H9 (cell line): ENCODE data around the gene CCT7. TPM values are rescaled to one million over a fixed set of nuclear protein-coding genes. Genes with fewer than 3 reads are reported as not detected.

Experiments used
- DNase-seq: peaks from one replicate; pipeline ENCODE4 v3.0.0-alpha.2; 2017
- H2AFZ ChIP-seq: one replicate; pipeline ENCODE4 v1.6.1; 2013; ENCODE audit warnings: mild to moderate bottlenecking, low read length, control low read depth, moderate library complexity
- H2AK5ac ChIP-seq: 2 replicates; pipeline ENCODE4 v1.6.1; 2013; ENCODE audit warnings: low read length, control low read depth, mixed read lengths; ENCODE audit not compliant: insufficient read length
- H2BK120ac ChIP-seq: one replicate; pipeline ENCODE4 v1.6.1; 2013; ENCODE audit warnings: low read depth, mild to moderate bottlenecking, low read length, control low read depth, inconsistent platforms; ENCODE audit not compliant: poor library complexity, severe bottlenecking
- H2BK12ac ChIP-seq: 2 replicates; pipeline ENCODE4 v1.6.1; 2013; ENCODE audit warnings: low read length, control low read depth, mixed read lengths, low read depth; ENCODE audit not compliant: insufficient read length
- H2BK15ac ChIP-seq: 2 replicates; pipeline ENCODE4 v1.6.1; 2013; ENCODE audit warnings: low read depth, low read length, control low read depth
- H2BK20ac ChIP-seq: one replicate; pipeline ENCODE4 v1.6.1; 2013; ENCODE audit warnings: low read depth, mild to moderate bottlenecking, low read length, control low read depth, inconsistent platforms; ENCODE audit not compliant: poor library complexity, severe bottlenecking
- H2BK5ac ChIP-seq: 2 replicates; pipeline ENCODE4 v1.6.1; 2013; ENCODE audit warnings: low read length, control low read depth, mixed read lengths; ENCODE audit not compliant: insufficient read length
- H3K14ac ChIP-seq: 2 replicates; pipeline ENCODE4 v1.6.1; 2013; ENCODE audit warnings: low read length, control low read depth; ENCODE audit not compliant: insufficient read depth
- H3K18ac ChIP-seq: 2 replicates; pipeline ENCODE4 v1.6.1; 2013; ENCODE audit warnings: low read depth, mild to moderate bottlenecking, mixed read lengths, low read length, control low read depth; ENCODE audit not compliant: insufficient read length
- H3K23ac ChIP-seq: 2 replicates; pipeline ENCODE4 v1.6.1; 2013; ENCODE audit warnings: low read length, control low read depth, mixed read lengths, low read depth; ENCODE audit not compliant: insufficient read length
- H3K23me2 ChIP-seq: 2 replicates; pipeline ENCODE4 v1.6.1; 2013; ENCODE audit warnings: low read depth, mild to moderate bottlenecking, mixed read lengths, low read length, control low read depth; ENCODE audit not compliant: insufficient read length, poor library complexity, severe bottlenecking
- H3K27ac ChIP-seq: 2 replicates; pipeline ENCODE4 v1.5.1; 2013; ENCODE audit warnings: low read length, control low read depth, mixed read lengths, low read depth; ENCODE audit not compliant: insufficient read length
- H3K27me3 ChIP-seq: 2 replicates; pipeline ENCODE4 v1.6.1; 2013; ENCODE audit warnings: low read length, control low read depth, inconsistent platforms; ENCODE audit not compliant: insufficient read depth
- H3K4ac ChIP-seq: 2 replicates; pipeline ENCODE4 v1.6.1; 2013; ENCODE audit warnings: low read depth, mild to moderate bottlenecking, control low read depth, inconsistent platforms, low read length, moderate library complexity
- H3K4me1 ChIP-seq: 2 replicates; pipeline ENCODE4 v1.6.1; 2013; ENCODE audit warnings: low read length, control low read depth, inconsistent platforms; ENCODE audit not compliant: insufficient read depth
- H3K4me2 ChIP-seq: 2 replicates; pipeline ENCODE4 v1.6.1; 2013; ENCODE audit warnings: low read length, control low read depth, mixed read lengths; ENCODE audit not compliant: insufficient read length, insufficient read depth
- H3K56ac ChIP-seq: 2 replicates; pipeline ENCODE4 v1.6.1; 2013; ENCODE audit warnings: low read depth, mild to moderate bottlenecking, mixed read lengths, low read length, control low read depth; ENCODE audit not compliant: insufficient read length
- H3K79me1 ChIP-seq: 2 replicates; pipeline ENCODE4 v1.6.1; 2013; ENCODE audit warnings: low read depth, mild to moderate bottlenecking, moderate library complexity, low read length, control low read depth, inconsistent platforms; ENCODE audit not compliant: insufficient read depth, poor library complexity, severe bottlenecking
- H3K79me2 ChIP-seq: 2 replicates; pipeline ENCODE4 v1.6.1; 2013; ENCODE audit warnings: low read length, control low read depth, inconsistent platforms; ENCODE audit not compliant: insufficient read depth
- H3K9ac ChIP-seq: 2 replicates; pipeline ENCODE4 v1.6.1; 2013; ENCODE audit warnings: low read length, control low read depth, mixed read lengths; ENCODE audit not compliant: insufficient read length; ENCODE audit errors: extremely low read depth
- H3K9me3 ChIP-seq: one replicate; pipeline ENCODE4 v1.6.1; 2013; ENCODE audit warnings: low read depth, low read length, inconsistent platforms; ENCODE audit not compliant: control insufficient read depth
- H3T11ph ChIP-seq: one replicate; pipeline ENCODE4 v1.6.1; 2013; ENCODE audit warnings: mild to moderate bottlenecking, low read length, control low read depth, inconsistent platforms
- H4K20me1 ChIP-seq: one replicate; pipeline ENCODE4 v1.6.1; 2013; ENCODE audit not compliant: control insufficient read depth, insufficient read length, insufficient read depth
- H4K5ac ChIP-seq: 2 replicates; pipeline ENCODE4 v1.6.1; 2013; ENCODE audit warnings: low read depth, mild to moderate bottlenecking, mixed read lengths, low read length, control low read depth; ENCODE audit not compliant: insufficient read length
- H4K8ac ChIP-seq: replicated peaks from 2 replicates; pipeline ENCODE4 v1.6.1; 2013; ENCODE audit warnings: low read length, control low read depth, mixed read lengths, low read depth; ENCODE audit not compliant: insufficient read length
- H4K91ac ChIP-seq: 2 replicates; pipeline ENCODE4 v1.6.1; 2013; ENCODE audit warnings: low read depth, mild to moderate bottlenecking, moderate library complexity, mixed read lengths, low read length, control low read depth; ENCODE audit not compliant: insufficient read length
- H3K27ac Mint-ChIP-seq, 3 experiments: 2 replicates in 2 of 3; 3 replicates in 1 of 3; pipeline ENCODE4 v1.8.0; 2020 to 2021; ENCODE audit warnings: mixed read lengths in 3 of 3, mild to moderate bottlenecking in 1 of 3, moderate library complexity in 1 of 3
- H3K27me3 Mint-ChIP-seq: 2 replicates; pipeline ENCODE4 v1.8.0; 2021; ENCODE audit warnings: low read depth, mild to moderate bottlenecking, moderate library complexity, mixed read lengths
- H3K36me3 Mint-ChIP-seq, 3 experiments: 2 replicates in 2 of 3; 3 replicates in 1 of 3; pipeline ENCODE4 v1.8.0; 2020 to 2021; ENCODE audit warnings: low read depth in 3 of 3, mixed read lengths in 3 of 3; ENCODE audit not compliant: insufficient read depth in 1 of 3
- H3K4me1 Mint-ChIP-seq, 2 experiments: 2 replicates each; pipeline ENCODE4 v1.8.0; 2020; ENCODE audit warnings: mixed read lengths in 2 of 2
- H3K4me3 Mint-ChIP-seq, 2 experiments: 2 replicates in 1 of 2; 3 replicates in 1 of 2; pipeline ENCODE4 v1.8.0; 2020 to 2021; ENCODE audit warnings: mild to moderate bottlenecking in 2 of 2, mixed read lengths in 2 of 2, moderate library complexity in 1 of 2
- H3K9me3 Mint-ChIP-seq, 2 experiments: 2 replicates in 1 of 2; 3 replicates in 1 of 2; pipeline ENCODE4 v1.8.0; 2020; ENCODE audit warnings: mild to moderate bottlenecking in 2 of 2, mixed read lengths in 2 of 2, moderate library complexity in 1 of 2
- CTCF ChIP-seq: fragments of 200-600 bp; sonication (generic); conservative IDR thresholded peaks from 3 replicates; pipeline ENCODE4 v1.8.0; 2021; ENCODE audit warnings: antibody characterized with exemption, mild to moderate bottlenecking
- WGBS: extraction: QIAGEN DNeasy Blood & Tissue Kit; methylation state at CpG from one replicate; pipeline ENCODE4 v1.1.7; 2013; ENCODE audit warnings: missing lambda C conversion rate, low lambda C conversion rate, mixed read lengths; ENCODE audit not compliant: insufficient read length; ENCODE audit errors: extremely low coverage; 5-methylcytosine and 5-hydroxymethylcytosine counted together
- total RNA-seq: library from RNA; stranded (reverse); gene quantifications from 2 replicates; pipeline ENCODE4 v1.2.1, GENCODE V29; 2021

CCT7 gene
- total RNA-seq, 1 experiment from 2014 or later = 500 TPM

GRCh38 chr2:73212098-73212447 is 22.0 kb upstream of the CCT7 start:
- Histone ChIP-seq H3K56ac (no peak overlapping the region), H3K4me1 (no peaks in the 10 kb centered on the region), H3K23ac (no peak overlapping the region), H3T11ph (no peak overlapping the region), H3K9me3 (no peaks in the 10 kb centered on the region), H2BK20ac (no peak overlapping the region), H4K20me1 (no peaks in the 10 kb centered on the region), H3K79me2 (peaks cover 7% of the 10 kb centered on the region; the same call in 1 of the 2 replicates), H3K18ac (no peak overlapping the region), H3K14ac (no peak overlapping the region), H3K4ac (no peak overlapping the region), H2AFZ (no peak overlapping the region), H3K23me2 (no peaks in the 10 kb centered on the region), H2BK5ac (no peak overlapping the region), H4K91ac (no peak overlapping the region), H3K9ac (no peak overlapping the region), H2AK5ac (no peak overlapping the region), H3K4me2 (no peak overlapping the region), H2BK15ac (no peak overlapping the region), H3K27ac (no peak overlapping the region), H3K27me3 (no peaks in the 10 kb centered on the region), H2BK120ac (no peak overlapping the region), H4K8ac (no peak overlapping the region), H2BK12ac (no peak overlapping the region), H3K79me1 (no peaks in the 10 kb centered on the region), H4K5ac (no peak overlapping the region)
- no CpG with 5 or more reads among the region's 7 CpGs for WGBS
- Mint-ChIP-seq H3K4me3 (no peak overlapping the region), H3K4me1 (peaks cover 18 to 33% of the 10 kb centered on the region in 2 experiments), H3K27ac (no peak overlapping the region; a peak in 1 of 7 replicates), H3K9me3 (no peaks in the 10 kb centered on the region), H3K36me3 (no peaks in the 10 kb centered on the region), H3K27me3 (peaks cover 9% of the 10 kb centered on the region)
- DNase-seq = no peak
- TF ChIP-seq CTCF = no peak
